SK-N-SH treated with all-trans-retinoic acid at 6 μM for 48 hours (cell line): ENCODE measurements around the gene RPGRIP1L.

Experiments used
- ATAC-seq: fragments of 200-7000 bp; cut with Tn5 transposase; 3 replicates; pipeline ENCODE4 v1.9.1; 2020; ENCODE audit warnings: mild to moderate bottlenecking, moderate library complexity
- ARNTL ChIP-seq: fragments of 450-650 bp; formaldehyde crosslinking; IDR thresholded peaks from 2 replicates; pipeline ENCODE4 v1.5.0; 2020; ENCODE audit warnings: low read depth, mild to moderate bottlenecking, moderate library complexity, borderline replicate concordance
- BACH2 ChIP-seq: fragments of 250-450 bp; sonication (Bioruptor Pico); IDR thresholded peaks from 2 replicates; pipeline ENCODE4 v1.9.0; 2021; ENCODE audit warnings: mild to moderate bottlenecking, borderline replicate concordance
- CREB5 ChIP-seq: fragments of 250-450 bp; sonication (Bioruptor Pico); IDR thresholded peaks from 2 replicates; pipeline ENCODE4 v1.5.1; 2020; ENCODE audit warnings: low read depth, mild to moderate bottlenecking, moderate library complexity
- CSDC2 ChIP-seq: fragments of 250-450 bp; sonication (Bioruptor Pico); IDR thresholded peaks from 2 replicates; pipeline ENCODE4 v1.5.0; 2020; ENCODE audit warnings: mild to moderate bottlenecking, moderate library complexity
- CSRNP3 ChIP-seq: fragments of 250-450 bp; sonication (Bioruptor Pico); IDR thresholded peaks from 2 replicates; pipeline ENCODE4 v1.5.1; 2021; ENCODE audit warnings: mild to moderate bottlenecking, moderate library complexity
- ESRRG ChIP-seq: fragments of 250-450 bp; sonication (Bioruptor Pico); IDR thresholded peaks from 2 replicates; pipeline ENCODE4 v1.6.1; 2021; ENCODE audit warnings: mild to moderate bottlenecking
- GLIS3 ChIP-seq: fragments of 250-450 bp; sonication (Bioruptor Pico); IDR thresholded peaks from 2 replicates; pipeline ENCODE4 v1.5.0; 2020; ENCODE audit warnings: mild to moderate bottlenecking, moderate library complexity
- ISL1 ChIP-seq: fragments of 250-450 bp; sonication (Bioruptor Pico); IDR thresholded peaks from 2 replicates; pipeline ENCODE4 v2.1.2; 2022; ENCODE audit warnings: mild to moderate bottlenecking, moderate library complexity
- PATZ1 ChIP-seq: fragments of 250-450 bp; sonication (Bioruptor Pico); IDR thresholded peaks from 2 replicates; pipeline ENCODE4 v1.8.0; 2020; ENCODE audit warnings: mild to moderate bottlenecking, moderate library complexity, borderline replicate concordance
- POU6F1 ChIP-seq: fragments of 250-450 bp; sonication (Bioruptor Pico); IDR thresholded peaks from 2 replicates; pipeline ENCODE4 v1.8.0; 2021; ENCODE audit warnings: low read depth, mild to moderate bottlenecking, moderate library complexity, borderline replicate concordance
- PPARA ChIP-seq: fragments of 250-450 bp; sonication (Bioruptor Pico); IDR thresholded peaks from 2 replicates; pipeline ENCODE4 v1.5.0; 2020; ENCODE audit warnings: mild to moderate bottlenecking, borderline replicate concordance
- RARB ChIP-seq: fragments of 250-450 bp; sonication (Bioruptor Pico); IDR thresholded peaks from 2 replicates; pipeline ENCODE4 v1.8.0; 2021; ENCODE audit warnings: mild to moderate bottlenecking, moderate library complexity
- SNAI2 ChIP-seq: fragments of 250-450 bp; sonication (Bioruptor Pico); IDR thresholded peaks from 2 replicates; pipeline ENCODE4 v1.5.0; 2020; ENCODE audit warnings: mild to moderate bottlenecking, moderate library complexity
- TCF4 ChIP-seq: fragments of 250-450 bp; sonication (Bioruptor Pico); IDR thresholded peaks from 2 replicates; pipeline ENCODE4 v1.8.0; 2021; ENCODE audit warnings: mild to moderate bottlenecking, moderate library complexity, borderline replicate concordance
- TOX ChIP-seq: fragments of 250-450 bp; sonication (Bioruptor Pico); IDR thresholded peaks from 2 replicates; pipeline ENCODE4 v1.8.0; 2021; ENCODE audit warnings: mild to moderate bottlenecking, moderate library complexity, borderline replicate concordance
- ZC3H10 ChIP-seq: fragments of 250-450 bp; sonication (Bioruptor Pico); IDR thresholded peaks from 2 replicates; pipeline ENCODE4 v1.5.1; 2021; ENCODE audit warnings: mild to moderate bottlenecking, moderate library complexity
- ZFP3 ChIP-seq: fragments of 250-450 bp; sonication (Bioruptor Pico); IDR thresholded peaks from 2 replicates; pipeline ENCODE4 v1.5.0; 2020; ENCODE audit warnings: mild to moderate bottlenecking, moderate library complexity
- ZFP30 ChIP-seq: fragments of 450-650 bp; formaldehyde crosslinking; IDR thresholded peaks from 2 replicates; pipeline ENCODE4 v1.5.0; 2022; ENCODE audit warnings: mild to moderate bottlenecking, moderate library complexity
- ZNF565 ChIP-seq: fragments of 450-650 bp; formaldehyde crosslinking; conservative IDR thresholded peaks from 2 replicates; pipeline ENCODE4 v1.5.0; 2020; ENCODE audit warnings: low read depth, mild to moderate bottlenecking, moderate library complexity
- ZNF70 ChIP-seq: fragments of 450-650 bp; formaldehyde crosslinking; IDR thresholded peaks from 2 replicates; pipeline ENCODE4 v1.5.0; 2020; ENCODE audit warnings: mild to moderate bottlenecking, moderate library complexity
- ZNF8 ChIP-seq: fragments of 450-650 bp; formaldehyde crosslinking; IDR thresholded peaks from 2 replicates; pipeline ENCODE4 v1.5.0; 2020; ENCODE audit warnings: mild to moderate bottlenecking, moderate library complexity

Gene RPGRIP1L

GRCh38 chr16:53561101-53561888, 142.4 kb downstream of the RPGRIP1L start:
- TF ChIP-seq ZC3H10 (CRISPR knock-in tag) = no peak
- TF ChIP-seq SNAI2 (CRISPR knock-in tag) = no peak
- ATAC-seq = no peak

GRCh38 chr16:53559270-53559951, 144.2 kb downstream of the RPGRIP1L start:
- TF ChIP-seq ZFP3 (CRISPR knock-in tag) (no peak), ZNF70 (CRISPR knock-in tag) (no peak), ISL1 (CRISPR knock-in tag) (no peak)
- ATAC-seq = no peak

- TF ChIP-seq BACH2 (CRISPR knock-in tag) (no peak), TOX (CRISPR knock-in tag) (no peak), ZNF8 (CRISPR knock-in tag) (no peak), POU6F1 (CRISPR knock-in tag) (no peak), GLIS3 (CRISPR knock-in tag) (no peak), ESRRG (CRISPR knock-in tag) (no peak), SNAI2 (CRISPR knock-in tag) (no peak), CSDC2 (CRISPR knock-in tag) (no peak), CSRNP3 (CRISPR knock-in tag) (no peak), TCF4 (CRISPR knock-in tag) (no peak), ZNF70 (CRISPR knock-in tag) (no peak), PATZ1 (CRISPR knock-in tag) (no peak), RARB (CRISPR knock-in tag) (no peak)
- no peak for ATAC-seq
Observed at GRCh38 chr16:53558710-53559109, 144.9 kb downstream of the RPGRIP1L start.

GRCh38 chr16:53556521-53556920, 147.1 kb downstream of the RPGRIP1L start:
- TF ChIP-seq ZNF565 (no peak), CSRNP3 (CRISPR knock-in tag) (no peak), TCF4 (CRISPR knock-in tag) (no peak), ESRRG (CRISPR knock-in tag) (no peak), CREB5 (CRISPR knock-in tag) (no peak), TOX (CRISPR knock-in tag) (no peak), ZNF8 (CRISPR knock-in tag) (no peak), BACH2 (CRISPR knock-in tag) (no peak), SNAI2 (CRISPR knock-in tag) (no peak), ARNTL (CRISPR knock-in tag) (no peak), ZFP30 (CRISPR knock-in tag) (no peak), PPARA (CRISPR knock-in tag) (no peak), ZFP3 (CRISPR knock-in tag) (no peak), ZC3H10 (CRISPR knock-in tag) (no peak)
- ATAC-seq = no peak
